ENCODE results near the gene ADSS2. TPM values are rescaled to one million over a fixed set of nuclear protein-coding genes. Genes with fewer than 3 reads are reported as not detected.

ADSS2 gene
- polyA plus RNA-seq, 1 of the 3 experiments (the other 2 are of a cell fraction) = 30.7 TPM

DNA sequence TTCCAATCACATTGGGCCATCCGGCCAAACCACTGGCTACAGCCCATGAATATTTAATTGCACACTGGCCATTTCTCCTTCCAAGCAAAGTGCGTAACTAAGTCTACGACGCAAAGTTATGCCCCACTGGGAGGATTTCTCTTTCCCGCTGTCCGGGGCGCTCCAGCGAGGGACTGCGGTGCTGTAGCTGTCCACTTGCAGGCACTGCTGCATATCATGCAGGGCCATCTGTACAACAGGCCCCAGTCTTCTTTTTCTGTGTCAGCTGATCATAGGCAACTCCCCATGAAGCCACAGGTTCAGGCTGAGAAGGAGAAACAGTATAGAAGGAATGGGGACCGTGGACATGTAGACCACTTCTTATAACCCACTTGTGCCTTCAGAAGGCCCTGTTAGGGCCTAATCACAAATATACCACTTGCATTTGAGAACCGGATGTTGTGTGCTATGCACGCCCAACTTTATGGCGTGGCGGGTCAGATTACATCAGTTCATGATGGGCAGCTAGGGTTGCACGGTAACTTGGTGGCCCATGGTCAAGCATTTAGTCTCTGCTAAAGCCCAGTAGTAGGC is 58.0 kb downstream of the ADSS2 start:
- H3K27me3 ChIP-seq (ENCODE audit: insufficient read depth) = no peaks in the 10 kb centered on the region
- H3K79me2 ChIP-seq (ENCODE audit: insufficient read depth) = no peaks in the 10 kb centered on the region
- no peak overlapping the region for H3K4me2 ChIP-seq
- peaks cover 6% of the 10 kb centered on the region for H3F3A ChIP-seq (replicated peaks; ENCODE audit: insufficient read depth)
- CTCF ChIA-PET = interaction anchor here (1.1 kb wide), 1 partner anchor 94 kb away, joined by 4 read pairs; no protein-coding TSS in a partner anchor
- H4K20me1 ChIP-seq (ENCODE audit: insufficient read depth) = no peaks in the 10 kb centered on the region
- POLR2A ChIA-PET = interaction anchor here (0.6 kb wide), 1 partner anchor 507 kb away, joined by 3 read pairs; no protein-coding TSS in a partner anchor
- peaks cover 0 to 3% of the 10 kb centered on the region in 2 experiments for H3K36me3 ChIP-seq (replicated peaks in 1 of 2; ENCODE audit: control insufficient read depth in 1 of 2, insufficient read depth in 2 of 2, low read length in 1 of 2)
- no peaks in the 10 kb centered on the region for H3K4me1 ChIP-seq (ENCODE audit: control insufficient read depth in 1 of 2, insufficient read depth in 2 of 2, low read depth in 1 of 2, low read length in 1 of 2)
- H2AFZ ChIP-seq (ENCODE audit: low read depth) = no peak overlapping the region
- TF ChIP-seq TCF12 (IDR thresholded peaks at IDR 0.05) (no peak), NRF1 (IDR thresholded peaks at IDR 0.05; ENCODE audit: low read depth, low read length) (no peak), SMC3 (IDR thresholded peaks at IDR 0.05; ENCODE audit: low read depth, low read length) (no peak), FOXM1 (IDR thresholded peaks at IDR 0.05; ENCODE audit: low read depth) (no peak), NFIC (IDR thresholded peaks at IDR 0.05; ENCODE audit: borderline replicate concordance) (no peak), EP300 (IDR thresholded peaks at IDR 0.05; ENCODE audit: borderline replicate concordance in 1 of 2, low read depth in 1 of 2, low read length in 1 of 2) (no peak), MEF2A (IDR thresholded peaks at IDR 0.05; ENCODE audit: borderline replicate concordance, low read depth) (no peak), FOXJ3 (CRISPR knock-in tag; IDR thresholded peaks at IDR 0.05) (no peak), MXI1 (IDR thresholded peaks at IDR 0.05; ENCODE audit: low read depth, low read length) (no peak), RAD21 (IDR thresholded peaks at IDR 0.05; ENCODE audit: low read length) (no peak), RXRA (IDR thresholded peaks at IDR 0.05; ENCODE audit: borderline replicate concordance, low read depth) (no peak)
- TF ChIP-seq, protein P1, sequence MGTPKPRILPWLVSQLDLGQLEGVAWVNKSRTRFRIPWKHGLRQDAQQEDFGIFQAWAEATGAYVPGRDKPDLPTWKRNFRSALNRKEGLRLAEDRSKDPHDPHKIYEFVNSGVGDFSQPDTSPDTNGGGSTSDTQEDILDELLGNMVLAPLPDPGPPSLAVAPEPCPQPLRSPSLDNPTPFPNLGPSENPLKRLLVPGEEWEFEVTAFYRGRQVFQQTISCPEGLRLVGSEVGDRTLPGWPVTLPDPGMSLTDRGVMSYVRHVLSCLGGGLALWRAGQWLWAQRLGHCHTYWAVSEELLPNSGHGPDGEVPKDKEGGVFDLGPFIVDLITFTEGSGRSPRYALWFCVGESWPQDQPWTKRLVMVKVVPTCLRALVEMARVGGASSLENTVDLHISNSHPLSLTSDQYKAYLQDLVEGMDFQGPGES (IDR thresholded peaks at IDR 0.05; ENCODE audit: low read depth, low read length) = no peak
- TF ChIP-seq, protein P2, sequence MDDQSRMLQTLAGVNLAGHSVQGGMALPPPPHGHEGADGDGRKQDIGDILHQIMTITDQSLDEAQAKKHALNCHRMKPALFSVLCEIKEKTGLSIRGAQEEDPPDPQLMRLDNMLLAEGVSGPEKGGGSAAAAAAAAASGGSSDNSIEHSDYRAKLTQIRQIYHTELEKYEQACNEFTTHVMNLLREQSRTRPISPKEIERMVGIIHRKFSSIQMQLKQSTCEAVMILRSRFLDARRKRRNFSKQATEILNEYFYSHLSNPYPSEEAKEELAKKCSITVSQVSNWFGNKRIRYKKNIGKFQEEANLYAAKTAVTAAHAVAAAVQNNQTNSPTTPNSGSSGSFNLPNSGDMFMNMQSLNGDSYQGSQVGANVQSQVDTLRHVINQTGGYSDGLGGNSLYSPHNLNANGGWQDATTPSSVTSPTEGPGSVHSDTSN (IDR thresholded peaks at IDR 0.05) = no peak
- TF ChIP-seq, protein P3, sequence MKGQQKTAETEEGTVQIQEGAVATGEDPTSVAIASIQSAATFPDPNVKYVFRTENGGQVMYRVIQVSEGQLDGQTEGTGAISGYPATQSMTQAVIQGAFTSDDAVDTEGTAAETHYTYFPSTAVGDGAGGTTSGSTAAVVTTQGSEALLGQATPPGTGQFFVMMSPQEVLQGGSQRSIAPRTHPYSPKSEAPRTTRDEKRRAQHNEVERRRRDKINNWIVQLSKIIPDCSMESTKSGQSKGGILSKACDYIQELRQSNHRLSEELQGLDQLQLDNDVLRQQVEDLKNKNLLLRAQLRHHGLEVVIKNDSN (IDR thresholded peaks at IDR 0.05; ENCODE audit: borderline replicate concordance, low read depth) = no peak
- TF ChIP-seq, protein P4, sequence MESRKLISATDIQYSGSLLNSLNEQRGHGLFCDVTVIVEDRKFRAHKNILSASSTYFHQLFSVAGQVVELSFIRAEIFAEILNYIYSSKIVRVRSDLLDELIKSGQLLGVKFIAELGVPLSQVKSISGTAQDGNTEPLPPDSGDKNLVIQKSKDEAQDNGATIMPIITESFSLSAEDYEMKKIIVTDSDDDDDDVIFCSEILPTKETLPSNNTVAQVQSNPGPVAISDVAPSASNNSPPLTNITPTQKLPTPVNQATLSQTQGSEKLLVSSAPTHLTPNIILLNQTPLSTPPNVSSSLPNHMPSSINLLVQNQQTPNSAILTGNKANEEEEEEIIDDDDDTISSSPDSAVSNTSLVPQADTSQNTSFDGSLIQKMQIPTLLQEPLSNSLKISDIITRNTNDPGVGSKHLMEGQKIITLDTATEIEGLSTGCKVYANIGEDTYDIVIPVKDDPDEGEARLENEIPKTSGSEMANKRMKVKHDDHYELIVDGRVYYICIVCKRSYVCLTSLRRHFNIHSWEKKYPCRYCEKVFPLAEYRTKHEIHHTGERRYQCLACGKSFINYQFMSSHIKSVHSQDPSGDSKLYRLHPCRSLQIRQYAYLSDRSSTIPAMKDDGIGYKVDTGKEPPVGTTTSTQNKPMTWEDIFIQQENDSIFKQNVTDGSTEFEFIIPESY (IDR thresholded peaks at IDR 0.05; ENCODE audit: borderline replicate concordance, low read depth) = no peak
- TF ChIP-seq, protein P5, sequence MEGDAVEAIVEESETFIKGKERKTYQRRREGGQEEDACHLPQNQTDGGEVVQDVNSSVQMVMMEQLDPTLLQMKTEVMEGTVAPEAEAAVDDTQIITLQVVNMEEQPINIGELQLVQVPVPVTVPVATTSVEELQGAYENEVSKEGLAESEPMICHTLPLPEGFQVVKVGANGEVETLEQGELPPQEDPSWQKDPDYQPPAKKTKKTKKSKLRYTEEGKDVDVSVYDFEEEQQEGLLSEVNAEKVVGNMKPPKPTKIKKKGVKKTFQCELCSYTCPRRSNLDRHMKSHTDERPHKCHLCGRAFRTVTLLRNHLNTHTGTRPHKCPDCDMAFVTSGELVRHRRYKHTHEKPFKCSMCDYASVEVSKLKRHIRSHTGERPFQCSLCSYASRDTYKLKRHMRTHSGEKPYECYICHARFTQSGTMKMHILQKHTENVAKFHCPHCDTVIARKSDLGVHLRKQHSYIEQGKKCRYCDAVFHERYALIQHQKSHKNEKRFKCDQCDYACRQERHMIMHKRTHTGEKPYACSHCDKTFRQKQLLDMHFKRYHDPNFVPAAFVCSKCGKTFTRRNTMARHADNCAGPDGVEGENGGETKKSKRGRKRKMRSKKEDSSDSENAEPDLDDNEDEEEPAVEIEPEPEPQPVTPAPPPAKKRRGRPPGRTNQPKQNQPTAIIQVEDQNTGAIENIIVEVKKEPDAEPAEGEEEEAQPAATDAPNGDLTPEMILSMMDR (IDR thresholded peaks at IDR 0.05) = no peak
- 96% methylated on average over 15 of the region's 15 CpGs for WGBS (ENCODE audit: low lambda C conversion rate)
- no peaks in the 10 kb centered on the region for H3K9me3 ChIP-seq
- no peak overlapping the region for H3K27ac ChIP-seq (ENCODE audit: low read depth in 2 of 2, low read length in 1 of 2)
- H3K9ac ChIP-seq = no peak overlapping the region
- no peaks in the 10 kb centered on the region for H3K9me2 ChIP-seq
- H3K4me3 ChIP-seq (ENCODE audit: low read depth in 2 of 2, low read length in 1 of 2) = no peak overlapping the region
- DNase-seq = no peak
